ENCODE results near the gene MUC20. TPM values are rescaled to one million over a fixed set of nuclear protein-coding genes. Genes with fewer than 3 reads are reported as not detected.

Gene MUC20
- total and polyA plus RNA-seq, 2 of the 13 experiments (the other 11 are each of a cell fraction or from before 2014, with no cell fraction given): 0.24 to 0.83 TPM

- WGBS (ENCODE audit: low lambda C conversion rate): 96% methylated on average over 4 of the region's 5 CpGs
- Histone ChIP-seq H3K9me3 (ENCODE audit: low read length) (no peaks in the 10 kb centered on the region), H2AFZ (ENCODE audit: low read length) (no peak overlapping the region), H3K4me2 (ENCODE audit: low read depth, low read length) (no peak overlapping the region), H3K4me1 (ENCODE audit: insufficient read depth, low read length) (no peaks in the 10 kb centered on the region), H3K79me2 (ENCODE audit: insufficient read depth, low read length) (no peaks in the 10 kb centered on the region), H3K9ac (ENCODE audit: insufficient read depth, low read depth, low read length) (no peak overlapping the region), H3K27ac (ENCODE audit: extremely low read length, insufficient read depth, low read length) (no peak overlapping the region), H3K36me3 (replicated peaks in 1 of 2; ENCODE audit: control insufficient read depth in 1 of 2, insufficient read depth in 2 of 2, low read length in 2 of 2) (peaks cover 6 to 15% of the 10 kb centered on the region in 2 experiments; a peak in 4 of 5 replicates), H3K27me3 (ENCODE audit: control insufficient read depth in 1 of 2, insufficient read depth in 2 of 2, low read length in 2 of 2) (no peaks in the 10 kb centered on the region; a peak in 1 of 5 replicates), H4K20me1 (ENCODE audit: insufficient read depth, low read length) (no peaks in the 10 kb centered on the region), H3K4me3 (replicated peaks in 1 of 3; ENCODE audit: insufficient read depth in 1 of 3, low read depth in 2 of 3, low read length in 3 of 3) (no peak overlapping the region)
- ATAC-seq (no peak), FAIRE-seq (no peak), DNase-seq (ENCODE audit: low spot score) (no peak)
- POLR2A ChIA-PET: no interaction called here
- TF ChIP-seq HMGA1 (CRISPR knock-in tag; conservative IDR thresholded peaks at IDR 0.05) (no peak), SMC3 (IDR thresholded peaks at IDR 0.05; ENCODE audit: low read length) (no peak), ZNF788 (CRISPR knock-in tag; IDR thresholded peaks at IDR 0.05; ENCODE audit: borderline replicate concordance) (no peak), HOXA7 (CRISPR knock-in tag; IDR thresholded peaks at IDR 0.05) (no peak), GFI1 (CRISPR knock-in tag; IDR thresholded peaks at IDR 0.05; ENCODE audit: borderline replicate concordance) (no peak), SETDB1 (CRISPR knock-in tag; IDR thresholded peaks at IDR 0.05; ENCODE audit: borderline replicate concordance) (no peak), TRIM24 (CRISPR knock-in tag; IDR thresholded peaks at IDR 0.05) (no peak), GLMP (CRISPR knock-in tag; IDR thresholded peaks at IDR 0.05; ENCODE audit: borderline replicate concordance) (no peak), KLF11 (CRISPR knock-in tag; IDR thresholded peaks at IDR 0.05) (no peak), SMAD1 (CRISPR knock-in tag; IDR thresholded peaks at IDR 0.05; ENCODE audit: borderline replicate concordance, low read depth) (no peak), SATB2 (CRISPR knock-in tag; IDR thresholded peaks at IDR 0.05) (no peak), YEATS2 (CRISPR knock-in tag; IDR thresholded peaks at IDR 0.05; ENCODE audit: borderline replicate concordance) (no peak), WIZ (CRISPR knock-in tag; IDR thresholded peaks at IDR 0.05) (no peak), CHCHD3 (CRISPR knock-in tag; IDR thresholded peaks at IDR 0.05) (no peak), CREB1 (IDR thresholded peaks at IDR 0.05) (no peak), CREB1 (CRISPR knock-in tag; IDR thresholded peaks at IDR 0.05) (no peak), PHF5A (CRISPR knock-in tag; IDR thresholded peaks at IDR 0.05; ENCODE audit: low read depth, unreplicated experiment) (no peak)
- in situ Hi-C loops (cut with HindIII; ENCODE audit: extremely low pct_ligation_motif_present, low pct_unique_long_range_greater_than_20kb) (loop anchor here (25.0 kb wide), 1 partner anchor 269 kb away; no protein-coding TSS in a partner anchor), intact Hi-C loops (cut with micrococcal nuclease; ENCODE audit: unreplicated experiment) (no loop called here)
- no TSS peak for BruUV-seq (replicated peaks)
- CTCF ChIA-PET (ENCODE audit: low intra/inter-chr PET ratio, low total read pairs): no interaction called here
Measured at GRCh38 chr3:195692781-195693427, 27.9 kb upstream of the MUC20 start.

Data from HepG2 (cell line).